Measurements from ENCODE around the gene PSTPIP1.

The PSTPIP1 gene

GRCh38 chr15:77040673-77041072, 45.7 kb downstream of the PSTPIP1 start:
- no peak overlapping the region for H2AFZ ChIP-seq (ENCODE audit: low read depth)
- H3K27me3 ChIP-seq (ENCODE audit: insufficient read depth, low read depth) = no peaks in the 10 kb centered on the region
- peaks cover 3% of the 10 kb centered on the region for H3K4me1 ChIP-seq (ENCODE audit: low read depth, poor library complexity, severe bottlenecking)
- H3K27ac ChIP-seq = no peak overlapping the region; the same call in 1 of the 2 replicates
- no peak overlapping the region for H3K4me2 ChIP-seq
- H3K79me2 ChIP-seq (ENCODE audit: insufficient read depth, low read depth) = no peaks in the 10 kb centered on the region
- no peak overlapping the region for H3K9ac ChIP-seq
- TF ChIP-seq CTCF (conservative IDR thresholded peaks at IDR 0.05; ENCODE audit: low read depth, low read length) = no peak
- H3K4me3 ChIP-seq (IDR thresholded peaks at IDR 0.05; ENCODE audit: insufficient read depth, low read depth, low read length) = no peak overlapping the region
- H3K36me3 ChIP-seq (ENCODE audit: insufficient read depth) = peaks cover 3% of the 10 kb centered on the region; the same call in 1 of the 2 replicates
- no peaks in the 10 kb centered on the region for H4K20me1 ChIP-seq (ENCODE audit: insufficient read depth)

- no peaks in the 10 kb centered on the region for H4K20me1 ChIP-seq (ENCODE audit: insufficient read depth)
- no peak overlapping the region for H3K9ac ChIP-seq
- no peak overlapping the region for H3K4me3 ChIP-seq (IDR thresholded peaks at IDR 0.05; ENCODE audit: insufficient read depth, low read depth, low read length)
- peaks cover 5% of the 10 kb centered on the region; the same call in 1 of the 2 replicates for H3K36me3 ChIP-seq (ENCODE audit: insufficient read depth)
- no peak overlapping the region for H3K4me2 ChIP-seq
- H3K27ac ChIP-seq = no peak overlapping the region
- no peaks in the 10 kb centered on the region for H3K27me3 ChIP-seq (ENCODE audit: insufficient read depth, low read depth)
- H2AFZ ChIP-seq (ENCODE audit: low read depth) = no peak overlapping the region
- TF ChIP-seq CTCF (conservative IDR thresholded peaks at IDR 0.05; ENCODE audit: low read depth, low read length) = no peak
- peaks cover 3% of the 10 kb centered on the region for H3K4me1 ChIP-seq (ENCODE audit: low read depth, poor library complexity, severe bottlenecking)
- H3K79me2 ChIP-seq (ENCODE audit: insufficient read depth, low read depth) = no peaks in the 10 kb centered on the region
Observed at GRCh38 chr15:77042245-77042919, 47.5 kb downstream of the PSTPIP1 start.

GRCh38 chr15:77042955-77043920, 48.3 kb downstream of the PSTPIP1 start:
- Histone ChIP-seq H3K27me3 (ENCODE audit: insufficient read depth, low read depth) (no peaks in the 10 kb centered on the region), H3K4me3 (IDR thresholded peaks at IDR 0.05; ENCODE audit: insufficient read depth, low read depth, low read length) (no peak overlapping the region), H3K36me3 (ENCODE audit: insufficient read depth) (peaks cover 5% of the 10 kb centered on the region; the same call in 1 of the 2 replicates), H4K20me1 (ENCODE audit: insufficient read depth) (no peaks in the 10 kb centered on the region), H3K79me2 (ENCODE audit: insufficient read depth, low read depth) (no peaks in the 10 kb centered on the region; the same call in 1 of the 2 replicates), H3K4me2 (no peak overlapping the region), H3K9ac (no peak overlapping the region), H3K4me1 (ENCODE audit: low read depth, poor library complexity, severe bottlenecking) (peaks cover 3% of the 10 kb centered on the region), H2AFZ (ENCODE audit: low read depth) (no peak overlapping the region), H3K27ac (no peak overlapping the region)
- no peak for TF ChIP-seq CTCF (conservative IDR thresholded peaks at IDR 0.05; ENCODE audit: low read depth, low read length)

GRCh38 chr15:77044228-77045042, 49.5 kb downstream of the PSTPIP1 start:
- Histone ChIP-seq H3K4me1 (ENCODE audit: low read depth, poor library complexity, severe bottlenecking) (peaks cover 3% of the 10 kb centered on the region), H3K9ac (no peak overlapping the region), H3K4me3 (IDR thresholded peaks at IDR 0.05; ENCODE audit: insufficient read depth, low read depth, low read length) (no peak overlapping the region), H3K36me3 (ENCODE audit: insufficient read depth) (peaks cover 5% of the 10 kb centered on the region; the same call in 1 of the 2 replicates), H3K27ac (no peak overlapping the region), H2AFZ (ENCODE audit: low read depth) (no peak overlapping the region), H3K4me2 (no peak overlapping the region), H4K20me1 (ENCODE audit: insufficient read depth) (no peaks in the 10 kb centered on the region), H3K79me2 (ENCODE audit: insufficient read depth, low read depth) (no peaks in the 10 kb centered on the region; the same call in 1 of the 2 replicates), H3K27me3 (ENCODE audit: insufficient read depth, low read depth) (no peaks in the 10 kb centered on the region)
- no peak for TF ChIP-seq CTCF (conservative IDR thresholded peaks at IDR 0.05; ENCODE audit: low read depth, low read length)
